H1 (cell line): Measurements from ENCODE around the gene ZBTB16. TPM values are rescaled to one million over a fixed set of nuclear protein-coding genes. Genes with fewer than 3 reads are reported as not detected.

Experiments used
- HDAC2 ChIP-seq, 2 experiments: fragments of 300-600 bp in 1 of 2; sonication (generic) in 1 of 2; IDR thresholded peaks; 2 replicates each; pipeline ENCODE4 v1.6.1; 2011 to 2012; ENCODE audit warnings: low read depth in 2 of 2, low read length in 2 of 2, mild to moderate bottlenecking in 2 of 2, moderate library complexity in 2 of 2, borderline replicate concordance in 1 of 2, inconsistent platforms in 1 of 2
- RFX5 ChIP-seq: IDR thresholded peaks from 2 replicates; pipeline ENCODE4 v1.6.1; 2011; ENCODE audit warnings: low read depth, low read length, improper control_type of control experiment, borderline replicate concordance
- USF2 ChIP-seq: IDR thresholded peaks from 2 replicates; pipeline ENCODE4 v1.6.1; 2011; ENCODE audit warnings: low read length, improper control_type of control experiment
- polyA plus RNA-seq, 7 experiments: library from polyadenylated mRNA; depleted of rRNA in 3 of 7; stranded (reverse) in 5 of 7; unstranded in 2 of 7; fragments of >200 nt in 5 of 7; fragments of 200-250 nt in 2 of 7; gene quantifications; 1 replicate in 5 of 7; 2 replicates in 1 of 7; 4 replicates in 1 of 7; pipeline versions ENCODE4 v1.2.1 to v1.2.3, GENCODE V29; 2011 to 2013; ENCODE audit warnings: missing spikeins in 2 of 7, mixed read lengths in 2 of 7
- total RNA-seq: library from RNA; stranded (reverse); fragmentation: NEBNext Ultra II Directional; extraction: Animal tissue kit (Norgen Biotek cat#: 25700); gene quantifications from 2 replicates; pipeline ENCODE4 v1.2.1, GENCODE V29; 2021

Gene ZBTB16
- total and polyA plus RNA-seq, 2 of the 8 experiments (the other 6 are each of a cell fraction or from before 2014, with no cell fraction given): 0.12 to 0.61 TPM

DNA sequence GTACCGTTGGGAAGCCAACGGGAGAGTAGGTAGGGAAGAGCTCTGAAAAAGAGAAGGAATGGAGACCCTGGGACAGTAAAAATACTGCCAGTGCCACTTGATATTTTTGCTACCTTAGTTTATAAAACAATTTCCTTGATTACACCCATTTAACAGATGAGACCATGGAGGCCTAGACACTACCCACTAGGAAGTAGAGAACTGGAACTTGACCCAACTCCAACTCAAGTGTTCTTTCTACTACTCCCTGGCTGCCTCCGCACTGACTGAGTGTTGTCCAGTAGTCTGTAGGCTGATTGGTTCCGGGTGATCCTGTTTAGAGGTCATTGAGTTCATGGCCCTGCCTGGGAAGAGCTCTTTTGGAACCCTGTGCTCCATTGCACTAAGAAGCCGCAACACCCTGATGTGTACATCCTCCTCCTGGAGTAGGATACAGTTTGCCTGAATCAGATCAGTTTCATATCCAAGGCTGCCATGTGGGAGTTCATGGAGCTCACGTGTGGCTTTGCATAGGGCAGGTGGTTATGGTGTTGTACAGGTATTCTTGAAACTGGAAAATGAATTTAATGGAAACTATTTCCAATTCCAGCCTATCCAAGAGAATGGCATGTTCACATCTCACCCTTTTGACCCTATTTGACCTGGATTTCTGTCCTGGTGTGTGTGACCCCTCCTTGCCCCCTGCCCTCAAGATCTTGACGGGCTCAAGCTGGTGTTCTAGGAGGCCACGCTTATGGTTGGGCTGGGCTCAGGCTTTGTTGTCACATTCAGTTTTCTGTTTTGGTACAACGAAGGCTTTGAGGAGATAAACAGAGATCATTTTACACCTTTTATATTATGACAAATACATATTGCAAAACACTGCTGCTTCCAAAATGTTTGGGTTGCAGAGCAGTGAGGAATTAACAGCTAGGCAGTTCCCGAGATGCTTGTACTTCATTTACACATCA, 134.5 kb downstream of the ZBTB16 start (continued):
- TF ChIP-seq USF2 (no peak), HDAC2 (IDR thresholded peaks at IDR 0.05; ENCODE audit: borderline replicate concordance in 1 of 2, low read depth in 2 of 2, low read length in 2 of 2) (no peak), RFX5 (no peak)
